Peyer's patch (tissue), 4 donors: ENCODE measurements around the gene DISC1.

Source experiments
- CTCF ChIP-seq, 6 experiments: fragments of 450-650 bp in 4 of 6; fragments of 200-600 bp in 2 of 6; sonication (generic) in 1 of 6; IDR thresholded peaks; one replicate each; pipeline ENCODE4 v1.5.1; 2017 to 2019; ENCODE audit warnings: antibody characterized with exemption in 6 of 6, mild to moderate bottlenecking in 3 of 6, moderate library complexity in 1 of 6
- POLR2A ChIP-seq, 2 donors: fragments of 450-650 bp; IDR thresholded peaks; one replicate each; pipeline ENCODE4 v1.5.1; 2017; ENCODE audit warnings: antibody characterized with exemption in 2 of 2, mild to moderate bottlenecking in 2 of 2, moderate library complexity in 2 of 2

GRCh38 chr1:231883382-231883781 lies 256.8 kb downstream of the DISC1 start:
- no peak for TF ChIP-seq CTCF (IDR thresholded peaks at IDR 0.05)
- no peak for TF ChIP-seq POLR2A (IDR thresholded peaks at IDR 0.05)
